IPS-15b (cell line): ENCODE data around the gene TRPV6.

ENCODE experiments used
- H3K27me3 ChIP-seq: one replicate; pipeline ENCODE4 v1.6.1; 2013; ENCODE audit warnings: low read length; ENCODE audit not compliant: control insufficient read depth, insufficient read depth
- H3K36me3 ChIP-seq: one replicate; pipeline ENCODE4 v1.6.1; 2013; ENCODE audit warnings: low read length; ENCODE audit not compliant: control insufficient read depth, insufficient read depth
- H3K4me1 ChIP-seq: one replicate; pipeline ENCODE4 v1.6.1; 2013; ENCODE audit warnings: mild to moderate bottlenecking, low read length; ENCODE audit not compliant: control insufficient read depth, insufficient read depth
- H3K4me3 ChIP-seq: one replicate; pipeline ENCODE4 v1.5.1; 2013; ENCODE audit warnings: low read depth, low read length
- H3K9ac ChIP-seq: one replicate; pipeline ENCODE4 v1.6.1; 2013; ENCODE audit warnings: low read depth, mild to moderate bottlenecking, low read length
- H3K9me3 ChIP-seq: one replicate; pipeline ENCODE4 v1.6.1; 2013; ENCODE audit warnings: mild to moderate bottlenecking, low read length; ENCODE audit not compliant: control insufficient read depth, insufficient read depth

TRPV6 gene

DNA sequence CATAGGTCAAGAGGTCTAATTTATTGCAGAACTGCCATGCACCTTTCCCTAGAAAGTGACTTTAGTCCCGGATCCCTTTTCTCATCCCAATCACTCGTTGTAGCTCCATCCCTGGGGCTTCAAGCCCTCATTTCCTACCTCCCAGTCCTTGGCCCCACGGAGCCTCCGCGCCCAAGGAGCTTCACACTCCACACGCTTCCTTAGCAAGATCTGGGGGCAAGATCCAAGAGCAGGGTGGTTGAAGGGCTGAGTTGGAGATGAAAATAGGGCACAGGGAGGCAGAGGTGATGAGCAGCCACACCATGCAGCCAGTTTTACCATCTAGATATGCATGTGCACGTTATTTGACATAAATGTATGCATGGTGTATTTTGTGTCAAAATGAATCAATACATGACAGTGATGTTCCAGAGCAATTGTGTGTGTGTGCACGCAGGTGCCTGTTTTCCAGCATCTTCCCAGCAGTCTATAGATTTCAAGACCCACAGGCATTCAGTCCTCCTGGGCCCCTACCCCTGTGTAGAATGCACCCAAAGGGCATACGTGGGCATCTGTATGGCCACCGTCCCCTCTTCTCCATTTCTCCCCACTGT is 6.0 kb upstream of the TRPV6 start:
- Histone ChIP-seq H3K4me1 (no peaks in the 10 kb centered on the region), H3K4me3 (no peak overlapping the region), H3K36me3 (no peaks in the 10 kb centered on the region), H3K27me3 (no peaks in the 10 kb centered on the region), H3K9ac (no peak overlapping the region), H3K9me3 (no peaks in the 10 kb centered on the region)

DNA sequence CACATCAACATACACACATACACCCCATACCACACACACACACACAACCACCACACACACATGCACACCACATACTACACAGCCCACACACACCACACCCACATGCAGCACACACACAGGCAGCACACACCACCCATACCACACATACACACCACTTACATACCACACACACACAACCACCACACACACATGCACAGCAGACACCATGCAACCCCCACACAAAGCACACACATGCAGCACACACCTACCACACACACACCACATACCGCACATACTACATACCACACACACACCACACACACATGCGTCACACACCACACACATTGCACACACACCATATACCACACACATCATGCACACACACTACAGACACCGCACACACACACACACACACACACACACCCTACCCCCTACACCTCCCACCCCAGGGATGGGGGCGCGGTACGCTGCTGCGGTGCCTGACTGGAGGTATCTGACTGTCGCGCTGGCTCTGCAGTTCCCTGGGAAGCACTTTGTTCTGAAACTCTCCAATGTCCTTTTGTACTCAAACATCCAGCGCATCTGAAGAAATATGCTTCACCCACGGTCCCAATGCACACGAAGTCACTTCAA is 5.4 kb upstream of the TRPV6 start:
- Histone ChIP-seq H3K4me3 (no peak overlapping the region), H3K9me3 (no peaks in the 10 kb centered on the region), H3K27me3 (no peaks in the 10 kb centered on the region), H3K4me1 (no peaks in the 10 kb centered on the region), H3K36me3 (no peaks in the 10 kb centered on the region), H3K9ac (no peak overlapping the region)

GRCh38 chr7:142889816-142890215 is 4.3 kb upstream of the TRPV6 start:
- Histone ChIP-seq H3K36me3 (no peaks in the 10 kb centered on the region), H3K9ac (no peak overlapping the region), H3K27me3 (no peaks in the 10 kb centered on the region), H3K4me1 (no peaks in the 10 kb centered on the region), H3K4me3 (no peak overlapping the region), H3K9me3 (no peaks in the 10 kb centered on the region)

- Histone ChIP-seq H3K36me3 (no peaks in the 10 kb centered on the region), H3K4me3 (no peak overlapping the region), H3K4me1 (no peaks in the 10 kb centered on the region), H3K27me3 (no peaks in the 10 kb centered on the region), H3K9ac (no peak overlapping the region), H3K9me3 (no peaks in the 10 kb centered on the region)
Observed at GRCh38 chr7:142887282-142888015, 1.9 kb upstream of the TRPV6 start.

DNA sequence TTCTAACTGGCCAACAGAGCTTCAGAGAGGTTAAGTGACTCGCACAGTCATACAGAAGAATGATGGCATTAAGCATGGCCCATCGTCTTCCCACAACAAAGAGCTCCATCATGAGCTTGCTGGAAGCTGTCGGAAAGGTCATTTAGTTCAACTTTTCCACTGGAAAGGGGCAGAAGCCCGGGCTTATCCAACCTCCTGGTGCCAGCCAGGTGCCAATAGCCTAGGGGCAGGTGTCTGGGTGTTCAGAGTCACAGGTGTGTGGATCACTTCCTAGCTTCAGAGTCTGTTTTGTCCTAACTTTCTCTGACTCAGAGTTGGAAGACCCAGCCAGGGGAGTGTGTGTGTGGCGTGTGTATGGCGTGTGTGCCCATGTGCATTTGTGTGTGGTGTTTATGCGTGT is 1.3 kb upstream of the TRPV6 start:
- no peaks in the 10 kb centered on the region for H3K36me3 ChIP-seq
- no peaks in the 10 kb centered on the region for H3K4me1 ChIP-seq
- no peaks in the 10 kb centered on the region for H3K9me3 ChIP-seq
- no peaks in the 10 kb centered on the region for H3K27me3 ChIP-seq
- no peak overlapping the region for H3K4me3 ChIP-seq
- no peak overlapping the region for H3K9ac ChIP-seq

DNA sequence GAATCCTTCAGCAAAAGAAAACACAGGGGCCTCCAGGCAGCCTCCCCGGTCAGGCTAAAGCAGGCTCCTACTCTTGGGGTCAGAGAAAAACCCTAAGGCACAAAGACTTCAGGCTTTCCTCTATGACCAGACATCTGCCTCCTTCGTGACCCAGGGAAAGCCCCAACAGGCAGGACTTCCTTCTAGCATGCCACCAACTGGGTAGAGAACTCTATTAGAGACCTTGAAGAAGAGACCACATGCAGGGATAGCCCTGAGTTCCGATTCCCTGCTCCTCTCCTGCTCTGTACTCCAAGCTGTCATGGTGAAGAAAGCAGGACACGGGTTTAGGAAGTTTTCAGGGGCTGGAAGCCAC is 1.3 kb downstream of the TRPV6 start:
- H3K36me3 ChIP-seq: no peaks in the 10 kb centered on the region
- no peaks in the 10 kb centered on the region for H3K9me3 ChIP-seq
- H3K9ac ChIP-seq: no peak overlapping the region
- no peaks in the 10 kb centered on the region for H3K4me1 ChIP-seq
- H3K4me3 ChIP-seq: no peak overlapping the region
- H3K27me3 ChIP-seq: no peaks in the 10 kb centered on the region

GRCh38 chr7:142883571-142884285 is 1.8 kb downstream of the TRPV6 start:
- Histone ChIP-seq H3K27me3 (no peaks in the 10 kb centered on the region), H3K36me3 (no peaks in the 10 kb centered on the region), H3K9ac (no peak overlapping the region), H3K9me3 (no peaks in the 10 kb centered on the region), H3K4me3 (no peak overlapping the region), H3K4me1 (no peaks in the 10 kb centered on the region)

DNA sequence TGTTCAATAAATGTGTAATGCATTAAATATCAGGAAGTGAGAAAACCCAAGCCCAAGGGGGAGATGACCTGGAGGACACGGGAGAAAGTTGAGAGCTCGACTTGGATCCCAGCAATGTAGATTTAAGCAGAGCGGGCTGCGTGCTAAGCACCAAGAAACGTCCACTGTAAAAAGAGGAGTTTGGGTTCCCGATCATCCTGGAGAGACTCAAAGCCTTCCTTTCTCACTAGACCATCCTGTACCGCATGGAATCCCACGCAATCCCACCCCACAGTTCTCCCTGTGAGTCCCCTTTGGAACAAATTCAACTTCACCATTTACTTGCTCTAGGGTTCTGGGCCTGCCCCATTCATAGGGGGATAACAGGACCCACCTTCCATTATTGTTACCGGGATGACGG is 2.4 kb downstream of the TRPV6 start:
- H3K9ac ChIP-seq: no peak overlapping the region

GRCh38 chr7:142882338-142882678 is 3.2 kb downstream of the TRPV6 start:
- no peaks in the 10 kb centered on the region for H3K4me1 ChIP-seq
- H3K9ac ChIP-seq: no peak overlapping the region
- H3K27me3 ChIP-seq: no peaks in the 10 kb centered on the region
- H3K4me3 ChIP-seq: no peak overlapping the region
- H3K36me3 ChIP-seq: no peaks in the 10 kb centered on the region
- no peaks in the 10 kb centered on the region for H3K9me3 ChIP-seq

More for the DNA sequence above, 2.4 kb downstream of the TRPV6 start:
- no peaks in the 10 kb centered on the region for H3K9me3 ChIP-seq
- H3K27me3 ChIP-seq: no peaks in the 10 kb centered on the region
- H3K4me1 ChIP-seq: no peaks in the 10 kb centered on the region
- no peak overlapping the region for H3K4me3 ChIP-seq
- no peaks in the 10 kb centered on the region for H3K36me3 ChIP-seq

DNA sequence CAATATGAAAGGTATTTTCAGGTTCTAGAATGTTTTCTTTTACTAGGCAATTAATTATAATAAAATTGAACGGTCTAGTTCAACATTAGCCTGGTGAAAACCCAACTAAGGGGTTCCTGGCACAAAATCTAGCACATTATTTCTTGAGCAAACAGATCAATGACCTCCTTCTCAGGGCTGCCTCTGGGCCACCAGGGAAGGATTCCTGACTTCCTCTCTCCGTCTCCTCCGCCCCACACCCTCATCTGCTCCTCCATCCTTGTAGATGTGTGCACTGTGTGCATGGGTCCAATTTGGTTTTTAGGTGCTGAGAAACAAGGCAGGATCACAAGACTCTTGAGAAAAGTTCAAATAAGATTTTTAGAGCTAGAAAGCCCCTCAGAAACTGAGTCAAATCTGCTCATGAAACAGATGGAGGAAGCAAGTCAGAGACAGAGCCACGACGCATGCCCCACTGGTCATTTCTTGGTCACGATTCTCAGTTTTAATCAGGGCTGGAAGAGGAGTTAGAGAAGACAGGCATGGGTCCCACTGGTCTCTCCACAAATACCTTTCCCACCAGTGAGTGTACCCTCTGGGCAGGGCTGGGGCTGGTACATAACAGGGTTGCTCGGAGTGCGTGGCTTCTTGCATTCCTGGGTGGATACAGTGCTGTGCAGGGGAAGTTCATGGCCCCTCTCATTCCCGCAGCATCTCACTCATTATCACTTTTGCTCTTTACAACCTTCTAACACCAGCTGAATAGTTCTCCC is 3.8 kb downstream of the TRPV6 start:
- Histone ChIP-seq H3K9me3 (no peaks in the 10 kb centered on the region), H3K27me3 (no peaks in the 10 kb centered on the region)

GRCh38 chr7:142880876-142881505 is 4.6 kb downstream of the TRPV6 start:
- H3K27me3 ChIP-seq: no peaks in the 10 kb centered on the region

More for the DNA sequence above, 3.8 kb downstream of the TRPV6 start:
- H3K9ac ChIP-seq: no peak overlapping the region
- H3K36me3 ChIP-seq: no peaks in the 10 kb centered on the region
- no peaks in the 10 kb centered on the region for H3K4me1 ChIP-seq
- no peak overlapping the region for H3K4me3 ChIP-seq

More at GRCh38 chr7:142880876-142881505, 4.6 kb downstream of the TRPV6 start:
- Histone ChIP-seq H3K4me3 (no peak overlapping the region), H3K9ac (no peak overlapping the region), H3K36me3 (no peaks in the 10 kb centered on the region), H3K4me1 (no peaks in the 10 kb centered on the region), H3K9me3 (no peaks in the 10 kb centered on the region)
